ENCODE measurements around the gene NDUFAB1. TPM values are rescaled to one million over a fixed set of nuclear protein-coding genes. Genes with fewer than 3 reads are reported as not detected.

NDUFAB1 gene
- total RNA-seq, 4 donors from 2014 or later = 166 to 400 (median 323) TPM

GRCh38 chr16:23575834-23576233 lies 20.3 kb downstream of the NDUFAB1 start:
- Histone ChIP-seq H3K27ac (no peak overlapping the region), H3K4me1 (peaks cover 14 to 19% of the 10 kb centered on the region in 2 donors), H3K36me3 (peaks cover 0 to 78% of the 10 kb centered on the region in 2 donors), H3K27me3 (no peaks in the 10 kb centered on the region), H3K4me3 (no peak overlapping the region), H3K9me3 (no peaks in the 10 kb centered on the region)
- intact Hi-C loops (cut with DNase I; ENCODE audit: low total_unique reads) (no loop called here), in situ Hi-C loops (cut with MboI; ENCODE audit: low sequenced_read_pairs in 4 of 4) (no loop called here)
- TF ChIP-seq CTCF (IDR thresholded peaks at IDR 0.05 in 4 of 5, conservative IDR thresholded peaks at IDR 0.05 in 1 of 5) (no peak), POLR2A (IDR thresholded peaks at IDR 0.05) (no peak)
- DNase-seq (no peak), ATAC-seq (no peak)

DNA sequence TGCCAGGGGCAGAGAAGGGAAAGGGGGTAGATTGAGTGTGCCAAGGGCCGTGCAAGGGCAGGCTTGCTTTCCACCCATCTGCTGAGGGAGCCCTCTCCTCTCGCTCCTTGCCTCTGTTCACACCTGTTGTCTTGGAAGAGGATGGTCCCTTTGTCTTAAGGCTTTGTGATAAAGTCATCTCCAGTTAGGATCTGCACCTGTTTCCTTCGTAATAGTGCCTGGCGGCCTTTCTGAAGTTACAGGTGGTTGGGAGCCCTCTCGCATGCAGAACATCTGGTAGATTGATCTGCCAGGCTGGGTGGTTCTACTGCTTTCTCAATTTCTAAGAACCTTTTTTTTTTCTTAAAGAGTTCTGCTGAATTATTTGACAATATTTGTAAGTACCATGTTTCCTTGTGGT lies 22.3 kb downstream of the NDUFAB1 start:
- Histone ChIP-seq H3K27me3 (no peaks in the 10 kb centered on the region), H3K9me3 (no peaks in the 10 kb centered on the region), H3K27ac (peak overlapping the region; percentile 59 to 74 (median 63)), H3K36me3 (peaks cover 0 to 78% of the 10 kb centered on the region in 2 donors), H3K4me1 (peaks cover 14 to 19% of the 10 kb centered on the region in 2 donors), H3K4me3 (no peak overlapping the region)
- TF ChIP-seq POLR2A (IDR thresholded peaks at IDR 0.05) (no peak), CTCF (IDR thresholded peaks at IDR 0.05 in 4 of 5, conservative IDR thresholded peaks at IDR 0.05 in 1 of 5) (no peak)
- no peak for DNase-seq
- intact Hi-C loops (cut with DNase I; ENCODE audit: low total_unique reads) (no loop called here), in situ Hi-C loops (cut with MboI; ENCODE audit: low sequenced_read_pairs in 4 of 4) (no loop called here)
- no peak for ATAC-seq

GRCh38 chr16:23572394-23572793 lies 23.7 kb downstream of the NDUFAB1 start:
- in situ Hi-C loops (cut with MboI; ENCODE audit: low sequenced_read_pairs in 4 of 4) (no loop called here), intact Hi-C loops (cut with DNase I; ENCODE audit: low total_unique reads) (no loop called here)
- Histone ChIP-seq H3K4me1 (peaks cover 14 to 19% of the 10 kb centered on the region in 2 donors), H3K36me3 (peaks cover 0 to 87% of the 10 kb centered on the region in 2 donors), H3K27ac (peak overlapping the region; percentile 59 to 74 (median 63)), H3K27me3 (no peaks in the 10 kb centered on the region), H3K4me3 (no peak overlapping the region), H3K9me3 (no peaks in the 10 kb centered on the region)
- DNase-seq (peak; percentile 23 to 88), ATAC-seq (peak; percentile 61 to 90)
- TF ChIP-seq POLR2A (IDR thresholded peaks at IDR 0.05) (no peak), CTCF (IDR thresholded peaks at IDR 0.05 in 4 of 5, conservative IDR thresholded peaks at IDR 0.05 in 1 of 5) (no peak)

DNA sequence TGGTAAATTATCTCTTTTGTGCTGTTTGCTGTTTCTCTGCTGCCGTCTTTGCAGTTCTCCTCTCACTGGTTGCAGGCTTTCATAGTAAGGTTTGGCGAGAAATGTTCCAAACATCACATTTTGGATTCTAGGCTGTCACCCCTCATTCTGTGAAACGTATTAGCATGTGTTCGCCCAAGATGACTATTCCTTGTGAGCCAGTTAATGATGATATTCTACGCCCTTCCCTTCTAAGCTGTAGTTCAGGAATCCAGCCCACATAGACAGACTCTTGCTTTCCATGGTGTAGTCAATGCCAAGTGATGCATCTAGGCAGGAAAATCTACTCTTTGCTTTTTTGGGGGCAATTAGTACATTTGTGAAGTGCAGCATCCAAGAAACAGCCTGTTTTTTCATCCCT lies 24.2 kb downstream of the NDUFAB1 start:
- peaks cover 14 to 20% of the 10 kb centered on the region in 2 donors for H3K4me1 ChIP-seq
- peaks cover 0 to 91% of the 10 kb centered on the region in 2 donors for H3K36me3 ChIP-seq
- in situ Hi-C loops (cut with MboI; ENCODE audit: low sequenced_read_pairs in 4 of 4) = no loop called here
- H3K27ac ChIP-seq = peak overlapping the region; percentile 59 to 74 (median 63)
- ATAC-seq (no peak), DNase-seq (no peak)
- no peaks in the 10 kb centered on the region for H3K9me3 ChIP-seq
- intact Hi-C loops (cut with DNase I; ENCODE audit: low total_unique reads) = no loop called here
- TF ChIP-seq POLR2A (IDR thresholded peaks at IDR 0.05) (no peak), CTCF (IDR thresholded peaks at IDR 0.05 in 4 of 5, conservative IDR thresholded peaks at IDR 0.05 in 1 of 5) (no peak)
- H3K4me3 ChIP-seq = no peak overlapping the region
- H3K27me3 ChIP-seq = no peaks in the 10 kb centered on the region

Measured in gastrocnemius medialis (tissue), 4 donors.